ENCODE data around the gene TGM5.

GRCh38 chr15:43209059-43209824 lies 57.5 kb downstream of the TGM5 start:
- TF ChIP-seq, protein P1, sequence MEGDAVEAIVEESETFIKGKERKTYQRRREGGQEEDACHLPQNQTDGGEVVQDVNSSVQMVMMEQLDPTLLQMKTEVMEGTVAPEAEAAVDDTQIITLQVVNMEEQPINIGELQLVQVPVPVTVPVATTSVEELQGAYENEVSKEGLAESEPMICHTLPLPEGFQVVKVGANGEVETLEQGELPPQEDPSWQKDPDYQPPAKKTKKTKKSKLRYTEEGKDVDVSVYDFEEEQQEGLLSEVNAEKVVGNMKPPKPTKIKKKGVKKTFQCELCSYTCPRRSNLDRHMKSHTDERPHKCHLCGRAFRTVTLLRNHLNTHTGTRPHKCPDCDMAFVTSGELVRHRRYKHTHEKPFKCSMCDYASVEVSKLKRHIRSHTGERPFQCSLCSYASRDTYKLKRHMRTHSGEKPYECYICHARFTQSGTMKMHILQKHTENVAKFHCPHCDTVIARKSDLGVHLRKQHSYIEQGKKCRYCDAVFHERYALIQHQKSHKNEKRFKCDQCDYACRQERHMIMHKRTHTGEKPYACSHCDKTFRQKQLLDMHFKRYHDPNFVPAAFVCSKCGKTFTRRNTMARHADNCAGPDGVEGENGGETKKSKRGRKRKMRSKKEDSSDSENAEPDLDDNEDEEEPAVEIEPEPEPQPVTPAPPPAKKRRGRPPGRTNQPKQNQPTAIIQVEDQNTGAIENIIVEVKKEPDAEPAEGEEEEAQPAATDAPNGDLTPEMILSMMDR (IDR thresholded peaks at IDR 0.05): no peak
- no peak for TF ChIP-seq POLR2A (IDR thresholded peaks at IDR 0.05)
- TF ChIP-seq EP300 (IDR thresholded peaks at IDR 0.05): no peak
- TF ChIP-seq POLR2AphosphoS5 (IDR thresholded peaks at IDR 0.05): no peak
